GM18520 (cell line): Measurements from ENCODE around the gene MTA1.

Source experiments
- ATAC-seq: cut with Tn5 transposase; IDR thresholded peaks from one replicate; pipeline ENCODE4 v1.9.1; 2021; ENCODE audit not compliant: unreplicated experiment

MTA1 gene

GRCh38 chr14:105419195-105420091 is at the start of gene MTA1:
MTA1 (plus strand) TSS chr14:105419827; CDS start chr14:105420036, 209 bp downstream.
- ATAC-seq: no peak

GRCh38 chr14:105374389-105374788 is 45.2 kb upstream of the MTA1 start:
- ATAC-seq: no peak

- no peak for ATAC-seq
These were observed 44.0 kb upstream of the MTA1 start for GRCh38 chr14:105375635-105376057.

- no peak for ATAC-seq
These were observed 42.8 kb upstream of the MTA1 start for GRCh38 chr14:105376521-105377440.

- ATAC-seq: no peak
These were observed 42.0 kb upstream of the MTA1 start for GRCh38 chr14:105377555-105378182.

- no peak for ATAC-seq
These were observed 41.4 kb upstream of the MTA1 start for GRCh38 chr14:105378199-105378598.

- no peak for ATAC-seq
These were observed 40.5 kb upstream of the MTA1 start for GRCh38 chr14:105378873-105379685.

- no peak for ATAC-seq
These were observed 39.7 kb upstream of the MTA1 start for GRCh38 chr14:105379946-105380345.

GRCh38 chr14:105380756-105381155 is 38.9 kb upstream of the MTA1 start:
- ATAC-seq: no peak

GRCh38 chr14:105381446-105382342 is 37.9 kb upstream of the MTA1 start:
- no peak for ATAC-seq

- ATAC-seq: no peak
These were observed 37.1 kb upstream of the MTA1 start for GRCh38 chr14:105382343-105383082.

- ATAC-seq: no peak
These were observed 36.4 kb upstream of the MTA1 start for GRCh38 chr14:105383083-105383730.

GRCh38 chr14:105384041-105384557 is 35.5 kb upstream of the MTA1 start:
- ATAC-seq: no peak

GRCh38 chr14:105384605-105385321 is 34.9 kb upstream of the MTA1 start:
- ATAC-seq: no peak

- ATAC-seq: no peak
These were observed 34.3 kb upstream of the MTA1 start for GRCh38 chr14:105385322-105385637.

- ATAC-seq: no peak
These were observed 33.8 kb upstream of the MTA1 start for GRCh38 chr14:105385698-105386365.
